ENCODE measurements around the gene SYTL1.

The SYTL1 gene

GRCh38 chr1:27321813-27322568 lies 19.8 kb upstream of the SYTL1 start, which contains the start of gene TMEM222:
Gene TMEM222, plus strand, starts transcription at chr1:27322163. Its CDS starts 35 bp downstream, at chr1:27322198.
- DNase-seq: peak; percentile 99

GRCh38 chr1:27322569-27323240 lies 19.1 kb upstream of the SYTL1 start:
- DNase-seq: no peak

GRCh38 chr1:27325286-27325685 lies 16.5 kb upstream of the SYTL1 start:
- DNase-seq: no peak

GRCh38 chr1:27327964-27328363 lies 13.9 kb upstream of the SYTL1 start:
- DNase-seq: no peak

- no peak for DNase-seq
Observed at GRCh38 chr1:27330786-27331185, 11.0 kb upstream of the SYTL1 start.

- no peak for DNase-seq
Observed at GRCh38 chr1:27331426-27331825, 10.4 kb upstream of the SYTL1 start.

GRCh38 chr1:27331922-27332321 lies 9.9 kb upstream of the SYTL1 start:
- no peak for DNase-seq

GRCh38 chr1:27332536-27333281 lies 9.1 kb upstream of the SYTL1 start:
- peak; percentile 24 to 37 for DNase-seq

- no peak for DNase-seq
Observed at GRCh38 chr1:27333717-27334279, 8.0 kb upstream of the SYTL1 start.

GRCh38 chr1:27335506-27336422 lies 6.1 kb upstream of the SYTL1 start:
- no peak for DNase-seq

- no peak for DNase-seq
Observed at GRCh38 chr1:27336756-27337155, 5.1 kb upstream of the SYTL1 start.

- DNase-seq: no peak
Observed at GRCh38 chr1:27338751-27339150, 3.1 kb upstream of the SYTL1 start.

GRCh38 chr1:27339213-27339612 lies 2.6 kb upstream of the SYTL1 start:
- DNase-seq: no peak

- peak in 1 of 2 donors; percentile 18 for DNase-seq
Observed at GRCh38 chr1:27342391-27342777, 562 bp downstream of the SYTL1 start.

GRCh38 chr1:27342778-27343638 lies 1.2 kb downstream of the SYTL1 start:
- peak; percentile 56 to 71 for DNase-seq

- no peak for DNase-seq
Observed at GRCh38 chr1:27343639-27344025, 1.8 kb downstream of the SYTL1 start.

GRCh38 chr1:27345272-27345671 lies 3.5 kb downstream of the SYTL1 start:
- no peak for DNase-seq

- no peak for DNase-seq
Observed at GRCh38 chr1:27346357-27346756, 4.5 kb downstream of the SYTL1 start.

- no peak for DNase-seq
Observed at GRCh38 chr1:27346991-27347624, 5.3 kb downstream of the SYTL1 start.
